Measurements from ENCODE around the gene MGMT.

Gene MGMT

GRCh38 chr10:129522041-129522585 is 55.1 kb downstream of the MGMT start:
- DNase-seq: no peak

- DNase-seq: no peak
These were observed 56.1 kb downstream of the MGMT start for GRCh38 chr10:129523031-129523722.

- no peak for DNase-seq
These were observed 56.8 kb downstream of the MGMT start for GRCh38 chr10:129523723-129524316.

GRCh38 chr10:129524936-129525335 is 57.9 kb downstream of the MGMT start:
- no peak for DNase-seq

GRCh38 chr10:129525401-129525801 is 58.4 kb downstream of the MGMT start:
- DNase-seq: no peak

GRCh38 chr10:129526943-129527342 is 59.9 kb downstream of the MGMT start:
- DNase-seq: no peak

GRCh38 chr10:129528376-129528978 is 61.4 kb downstream of the MGMT start:
- DNase-seq: no peak

- no peak for DNase-seq
These were observed 63.5 kb downstream of the MGMT start for GRCh38 chr10:129530581-129530980.

GRCh38 chr10:129531195-129531968 is 64.3 kb downstream of the MGMT start:
- no peak for DNase-seq

- no peak for DNase-seq
These were observed 65.1 kb downstream of the MGMT start for GRCh38 chr10:129531969-129532660.

- DNase-seq: no peak
These were observed 65.8 kb downstream of the MGMT start for GRCh38 chr10:129532838-129533237.

GRCh38 chr10:129533281-129533680 is 66.2 kb downstream of the MGMT start:
- DNase-seq: no peak

- DNase-seq: no peak
These were observed 67.8 kb downstream of the MGMT start for GRCh38 chr10:129534826-129535225.

- DNase-seq: no peak
These were observed 69.3 kb downstream of the MGMT start for GRCh38 chr10:129536336-129536735.

GRCh38 chr10:129537151-129537550 is 70.1 kb downstream of the MGMT start:
- DNase-seq: no peak

GRCh38 chr10:129538236-129538635 is 71.2 kb downstream of the MGMT start:
- no peak for DNase-seq

- no peak for DNase-seq
These were observed 74.2 kb downstream of the MGMT start for GRCh38 chr10:129541200-129541599.

- no peak for DNase-seq
These were observed 74.9 kb downstream of the MGMT start for GRCh38 chr10:129541748-129542487.

GRCh38 chr10:129542589-129542988 is 75.5 kb downstream of the MGMT start:
- DNase-seq: no peak

GRCh38 chr10:129544205-129545202 is 77.5 kb downstream of the MGMT start:
- DNase-seq: no peak

- DNase-seq: no peak
These were observed 78.2 kb downstream of the MGMT start for GRCh38 chr10:129545261-129545660.
